Choroid plexus epithelial cell (primary cell): ENCODE results near the gene ANK3.
A peak's percentile ranks its signal among the peaks of the same experiment; 100 is the strongest.
"Not testable (repeated sequence)": the region's sequence is repeated elsewhere in the genome, so short reads cannot be mapped to it uniquely, and the experiment has no call there.

ENCODE experiments used
- DNase-seq: peaks from one replicate; pipeline ENCODE4 v3.0.0-alpha.2; 2010; ENCODE audit warnings: low read depth
- H3K4me3 ChIP-seq: 2 replicates; pipeline ENCODE4 v1.5.1; 2011; ENCODE audit warnings: low read depth, mild to moderate bottlenecking, control low read depth, low read length, moderate library complexity
- TF ChIP-seq, protein P1 (sequence below): conservative IDR thresholded peaks from 2 replicates; pipeline ENCODE4 v1.5.1; 2011; ENCODE audit warnings: low read depth, mild to moderate bottlenecking, control low read depth, inconsistent platforms, low read length, moderate library complexity

ANK3 gene

DNA sequence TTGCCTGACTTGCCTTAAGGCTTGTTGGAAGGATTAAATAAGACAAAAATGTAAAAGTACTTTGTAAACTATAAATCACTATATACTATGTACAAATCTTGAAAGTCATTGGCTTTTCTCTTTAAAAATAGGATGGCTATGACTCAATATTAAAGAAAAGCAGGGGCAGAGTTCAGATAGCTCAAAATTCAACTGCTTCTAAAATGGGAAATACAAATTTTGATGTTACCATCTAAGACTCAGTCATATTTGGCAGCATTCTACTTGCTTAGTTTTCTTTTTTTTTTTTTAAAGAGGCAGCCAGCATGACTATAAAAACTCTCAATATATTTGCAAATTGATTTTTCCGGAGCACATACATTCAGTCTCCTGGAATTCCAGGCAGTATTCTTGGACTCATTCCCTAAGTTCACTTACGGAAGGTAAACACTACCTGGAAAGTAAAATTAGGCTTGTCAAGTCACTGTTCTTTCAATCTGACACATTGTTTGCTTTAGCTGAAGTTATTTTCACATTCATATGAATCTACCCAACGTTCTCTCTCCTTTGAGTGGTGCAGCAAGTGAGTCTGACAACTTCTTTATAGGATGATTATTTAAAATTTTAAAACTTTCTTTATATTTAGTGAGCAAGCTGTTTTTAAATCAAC lies 349.5 kb downstream of the ANK3 start:
- TF ChIP-seq, protein P1, sequence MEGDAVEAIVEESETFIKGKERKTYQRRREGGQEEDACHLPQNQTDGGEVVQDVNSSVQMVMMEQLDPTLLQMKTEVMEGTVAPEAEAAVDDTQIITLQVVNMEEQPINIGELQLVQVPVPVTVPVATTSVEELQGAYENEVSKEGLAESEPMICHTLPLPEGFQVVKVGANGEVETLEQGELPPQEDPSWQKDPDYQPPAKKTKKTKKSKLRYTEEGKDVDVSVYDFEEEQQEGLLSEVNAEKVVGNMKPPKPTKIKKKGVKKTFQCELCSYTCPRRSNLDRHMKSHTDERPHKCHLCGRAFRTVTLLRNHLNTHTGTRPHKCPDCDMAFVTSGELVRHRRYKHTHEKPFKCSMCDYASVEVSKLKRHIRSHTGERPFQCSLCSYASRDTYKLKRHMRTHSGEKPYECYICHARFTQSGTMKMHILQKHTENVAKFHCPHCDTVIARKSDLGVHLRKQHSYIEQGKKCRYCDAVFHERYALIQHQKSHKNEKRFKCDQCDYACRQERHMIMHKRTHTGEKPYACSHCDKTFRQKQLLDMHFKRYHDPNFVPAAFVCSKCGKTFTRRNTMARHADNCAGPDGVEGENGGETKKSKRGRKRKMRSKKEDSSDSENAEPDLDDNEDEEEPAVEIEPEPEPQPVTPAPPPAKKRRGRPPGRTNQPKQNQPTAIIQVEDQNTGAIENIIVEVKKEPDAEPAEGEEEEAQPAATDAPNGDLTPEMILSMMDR, result no peak
- no peak overlapping the region for H3K4me3 ChIP-seq
- DNase-seq, result no peak

DNA sequence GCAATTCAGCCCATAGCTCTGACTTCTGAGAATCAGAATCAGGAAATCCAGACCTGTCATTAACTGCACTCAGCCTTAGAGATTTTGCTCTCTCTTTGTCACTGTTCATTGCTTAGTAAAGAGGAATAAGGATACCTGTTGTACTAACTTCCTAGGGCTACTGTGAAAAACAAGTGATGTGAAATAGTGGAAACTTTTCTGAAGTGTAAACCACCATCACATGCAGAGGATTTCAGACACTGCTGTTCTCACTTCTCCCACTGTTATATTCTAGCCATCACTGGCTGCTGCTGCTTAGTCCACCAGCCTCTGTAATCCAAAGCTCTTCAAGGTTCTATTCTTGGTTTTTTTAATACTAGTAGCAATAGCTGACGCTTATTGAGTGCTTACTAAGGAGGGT lies 353.7 kb downstream of the ANK3 start:
- no peak overlapping the region for H3K4me3 ChIP-seq
- TF ChIP-seq, protein P1, result no peak
- DNase-seq, result no peak

DNA sequence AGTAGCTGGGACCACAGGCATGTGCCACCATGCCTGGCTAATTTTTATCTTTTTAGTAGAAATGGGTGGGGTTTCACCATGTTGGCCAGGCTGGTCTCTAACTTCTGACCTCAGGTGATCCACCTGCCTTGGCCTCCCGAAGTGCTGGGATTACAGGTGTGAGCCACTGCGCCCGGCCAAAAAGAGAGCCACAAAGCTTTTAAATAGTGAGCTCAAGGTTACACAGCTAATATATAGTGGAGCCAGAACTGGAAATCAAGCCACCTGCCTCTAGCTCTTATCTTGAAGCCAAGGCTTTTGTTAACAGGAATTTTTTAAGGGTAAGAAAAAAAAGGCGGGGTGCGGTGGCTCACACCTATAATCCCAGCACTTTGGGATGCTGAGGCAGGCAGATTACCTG lies 354.3 kb downstream of the ANK3 start:
- DNase-seq, H3K4me3 ChIP-seq: not testable (repeated sequence)

DNA sequence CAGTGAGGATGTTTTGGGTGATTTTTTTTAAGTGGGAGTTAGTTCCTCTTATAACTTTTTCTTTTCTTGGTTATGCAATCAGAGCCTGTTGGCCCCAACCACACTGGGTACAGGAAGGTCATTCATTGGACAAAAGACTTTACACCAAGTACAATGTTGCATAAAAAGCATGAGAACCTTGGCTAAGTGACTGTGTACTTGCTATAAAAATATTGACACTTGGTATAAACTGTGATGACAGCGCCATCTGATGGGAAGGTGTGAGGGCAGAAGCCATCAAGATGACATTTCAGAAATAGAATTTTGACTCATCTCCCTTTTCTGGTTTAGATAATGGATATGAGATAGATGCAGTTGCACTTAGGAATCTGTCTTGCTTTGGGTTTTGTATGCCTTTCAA lies 357.0 kb downstream of the ANK3 start:
- peak; percentile 71 for DNase-seq
- TF ChIP-seq, protein P1, result peak; percentile 61

DNA sequence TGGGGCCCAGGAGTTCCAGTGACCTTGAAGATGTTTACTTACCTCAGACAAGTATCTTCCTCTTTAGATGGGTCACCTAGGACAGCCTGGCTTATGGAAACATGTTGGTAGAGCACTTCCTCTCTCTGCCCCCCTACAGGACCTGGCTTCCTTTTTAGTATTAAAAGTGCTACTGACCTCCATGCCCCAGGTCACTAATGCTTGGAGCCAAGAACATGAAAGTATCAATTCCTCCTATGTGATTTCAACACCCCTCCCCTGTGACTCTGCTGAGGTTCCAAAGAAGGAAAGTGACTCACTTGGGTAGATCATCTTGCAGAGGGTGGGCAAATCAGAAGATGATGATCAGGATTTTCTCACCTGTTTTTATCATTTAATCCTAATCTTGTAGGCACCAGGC lies 358.0 kb downstream of the ANK3 start:
- TF ChIP-seq, protein P1, result no peak
- no peak overlapping the region for H3K4me3 ChIP-seq
- peak; percentile 17 for DNase-seq

More for the DNA sequence above, 357.0 kb downstream of the ANK3 start:
- H3K4me3 ChIP-seq, result no peak overlapping the region

DNA sequence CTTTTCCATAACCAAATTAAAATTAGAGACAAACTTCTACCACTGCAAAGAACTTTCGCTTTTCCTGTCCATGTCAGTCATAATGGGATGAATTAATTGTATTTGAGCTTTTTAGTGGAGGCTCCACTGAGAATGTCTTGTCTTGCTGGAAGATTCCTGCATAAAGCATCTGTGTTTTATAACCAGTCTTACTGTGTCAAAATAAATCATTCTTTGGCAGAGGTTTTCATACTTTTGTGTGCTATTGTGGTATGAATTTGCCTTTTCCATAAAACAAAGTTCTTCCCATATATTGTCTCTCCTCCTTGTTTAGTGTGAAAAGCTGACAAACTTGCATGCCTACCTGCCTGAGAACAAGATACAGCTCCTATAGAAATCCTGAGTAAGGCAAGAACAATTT lies 358.5 kb downstream of the ANK3 start:
- TF ChIP-seq, protein P1, result no peak
- H3K4me3 ChIP-seq, result no peak overlapping the region
- DNase-seq, result no peak

DNA sequence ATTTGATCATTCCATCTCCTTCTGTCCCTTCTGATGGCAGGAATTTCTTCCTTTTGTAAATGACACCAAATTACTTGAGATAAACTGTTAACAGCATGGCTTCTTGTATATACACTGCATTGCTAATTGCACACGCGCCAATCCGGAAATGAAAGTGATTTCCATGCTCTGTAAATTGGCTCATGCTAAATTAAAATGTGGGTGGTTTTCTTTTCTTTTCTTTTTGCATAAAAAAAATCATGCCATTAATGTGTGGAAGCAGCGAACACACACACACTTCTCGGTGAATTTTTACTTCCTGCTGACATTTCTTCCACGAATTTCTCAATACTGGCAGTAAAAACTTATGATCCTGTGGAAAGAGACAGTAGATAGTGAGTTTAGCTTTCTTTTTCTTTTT lies 360.2 kb downstream of the ANK3 start:
- no peak overlapping the region for H3K4me3 ChIP-seq
- no peak for DNase-seq
- TF ChIP-seq, protein P1, result no peak

DNA sequence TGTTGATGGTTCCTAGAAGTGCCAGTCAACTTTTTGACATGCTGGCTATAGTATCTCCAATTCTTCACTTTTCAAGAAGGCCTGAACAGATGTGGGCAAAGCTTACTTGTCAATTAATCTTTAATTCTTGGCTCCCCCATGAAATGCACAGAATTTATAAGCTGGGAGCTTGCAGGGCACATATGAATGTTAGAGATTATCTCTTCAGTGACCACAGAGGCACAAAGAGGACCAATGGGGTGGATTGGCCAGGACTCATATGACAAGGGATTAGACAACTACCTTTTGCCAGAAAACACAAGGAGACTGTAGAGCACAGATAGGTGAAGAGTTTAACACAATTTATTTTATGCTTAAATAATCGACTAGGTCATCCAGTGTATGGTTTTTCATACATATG lies 361.6 kb downstream of the ANK3 start:
- TF ChIP-seq, protein P1, result no peak
- H3K4me3 ChIP-seq, result no peak overlapping the region
- DNase-seq, result no peak
